Gastroesophageal sphincter (tissue), 4 donors: ENCODE results near the gene FBLIM1. TPM values are rescaled to one million over a fixed set of nuclear protein-coding genes. Genes with fewer than 3 reads are reported as not detected.
"Not testable (repeated sequence)": the region's sequence is repeated elsewhere in the genome, so short reads cannot be mapped to it uniquely, and the experiment has no call there.

Experiments
- ATAC-seq: fragments of 150-250 bp; one replicate; pipeline ENCODE4 v1.9.1; 2016; ENCODE audit warnings: mild to moderate bottlenecking, moderate library complexity
- H3K27ac ChIP-seq, 4 donors: fragments of 200-600 bp; sonication (generic) in 3 of 4; 1 replicate in 3 of 4; 2 replicates in 1 of 4; pipeline ENCODE4 v1.5.1; 2016 to 2019
- H3K27me3 ChIP-seq: fragments of 200-600 bp; sonication (generic); one replicate; pipeline ENCODE4 v1.5.1; 2019
- H3K36me3 ChIP-seq, 2 donors: fragments of 200-600 bp; sonication (generic); one replicate each; pipeline ENCODE4 v1.5.1; 2019; ENCODE audit warnings: control low read depth in 1 of 2
- H3K4me1 ChIP-seq, 3 donors: fragments of 200-600 bp; sonication (generic); 1 replicate in 2 of 3; 2 replicates in 1 of 3; pipeline ENCODE4 v1.5.1; 2016 to 2019; ENCODE audit warnings: control low read depth in 2 of 3
- H3K4me3 ChIP-seq, 2 donors: fragments of 200-600 bp; sonication (generic); one replicate each; pipeline ENCODE4 v1.5.1; 2019; ENCODE audit warnings: mild to moderate bottlenecking in 1 of 2, moderate library complexity in 1 of 2
- H3K9me3 ChIP-seq, 3 donors: fragments of 200-600 bp; sonication (generic); one replicate each; pipeline ENCODE4 v1.5.1; 2017 to 2019; ENCODE audit warnings: control low read depth in 2 of 3
- EP300 ChIP-seq: sonication (generic); formaldehyde crosslinking; IDR thresholded peaks from one replicate; pipeline ENCODE4 v1.6.1; 2017; ENCODE audit warnings: antibody characterized with exemption, mild to moderate bottlenecking
- POLR2A ChIP-seq, 2 donors: fragments of 450-650 bp; IDR thresholded peaks; one replicate each; pipeline ENCODE4 v1.6.1; 2017; ENCODE audit warnings: antibody characterized with exemption in 2 of 2, mild to moderate bottlenecking in 2 of 2, moderate library complexity in 1 of 2
- POLR2AphosphoS5 ChIP-seq: sonication (generic); formaldehyde crosslinking; IDR thresholded peaks from one replicate; pipeline ENCODE4 v1.6.1; 2017; ENCODE audit warnings: antibody characterized with exemption
- WGBS, 2 donors: methylation state at CpG; one replicate each; pipeline ENCODE4 v1.1.5; 2018; ENCODE audit warnings: low coverage in 1 of 2; 5-methylcytosine and 5-hydroxymethylcytosine counted together
- total RNA-seq, 4 donors: library from RNA; depleted of rRNA; stranded (reverse); fragments of >200 nt; gene quantifications; one replicate each; pipeline ENCODE4 v1.1.0, GENCODE V29; 2016
- TF ChIP-seq, protein P1 (sequence below), 4 experiments: fragments of 200-600 bp in 2 of 4; fragments of 450-650 bp in 2 of 4; sonication (generic) in 1 of 4; IDR thresholded peaks; one replicate each; pipeline ENCODE4 v1.5.1; 2017 to 2019; ENCODE audit warnings: antibody characterized with exemption in 4 of 4, mild to moderate bottlenecking in 2 of 4, moderate library complexity in 2 of 4

The FBLIM1 gene
- total RNA-seq, 4 donors from 2014 or later, result 40.4 to 106 (median 47.0) TPM

DNA sequence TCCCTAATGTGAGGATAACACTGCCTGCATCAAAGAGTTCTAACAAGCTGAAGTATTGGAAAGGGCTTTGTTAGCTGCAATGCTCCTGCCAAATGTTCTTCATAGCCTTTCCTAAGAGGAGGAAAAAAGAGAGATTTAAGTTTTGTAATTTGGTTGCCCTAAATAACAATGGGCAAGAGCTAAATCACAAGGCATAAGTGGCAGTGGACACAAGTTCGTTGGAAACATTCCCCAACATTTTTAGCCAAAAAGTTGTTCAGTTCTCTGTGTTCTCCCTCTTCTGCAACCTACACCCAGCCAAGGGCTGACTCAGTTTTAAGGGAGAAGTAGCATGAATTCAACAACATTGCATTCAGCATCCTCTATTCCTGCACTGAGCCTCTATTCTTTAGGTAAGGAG is 51.5 kb downstream of the FBLIM1 start:
- Histone ChIP-seq H3K27ac (peak overlapping the region in 1 of 4 donors; percentile 46), H3K4me3 (no peak overlapping the region), H3K9me3 (no peaks in the 10 kb centered on the region), H3K36me3 (no peaks in the 10 kb centered on the region), H3K27me3 (no peaks in the 10 kb centered on the region), H3K4me1 (peaks cover 0 to 6% (median 0%) of the 10 kb centered on the region in 3 donors)
- TF ChIP-seq, protein P1, sequence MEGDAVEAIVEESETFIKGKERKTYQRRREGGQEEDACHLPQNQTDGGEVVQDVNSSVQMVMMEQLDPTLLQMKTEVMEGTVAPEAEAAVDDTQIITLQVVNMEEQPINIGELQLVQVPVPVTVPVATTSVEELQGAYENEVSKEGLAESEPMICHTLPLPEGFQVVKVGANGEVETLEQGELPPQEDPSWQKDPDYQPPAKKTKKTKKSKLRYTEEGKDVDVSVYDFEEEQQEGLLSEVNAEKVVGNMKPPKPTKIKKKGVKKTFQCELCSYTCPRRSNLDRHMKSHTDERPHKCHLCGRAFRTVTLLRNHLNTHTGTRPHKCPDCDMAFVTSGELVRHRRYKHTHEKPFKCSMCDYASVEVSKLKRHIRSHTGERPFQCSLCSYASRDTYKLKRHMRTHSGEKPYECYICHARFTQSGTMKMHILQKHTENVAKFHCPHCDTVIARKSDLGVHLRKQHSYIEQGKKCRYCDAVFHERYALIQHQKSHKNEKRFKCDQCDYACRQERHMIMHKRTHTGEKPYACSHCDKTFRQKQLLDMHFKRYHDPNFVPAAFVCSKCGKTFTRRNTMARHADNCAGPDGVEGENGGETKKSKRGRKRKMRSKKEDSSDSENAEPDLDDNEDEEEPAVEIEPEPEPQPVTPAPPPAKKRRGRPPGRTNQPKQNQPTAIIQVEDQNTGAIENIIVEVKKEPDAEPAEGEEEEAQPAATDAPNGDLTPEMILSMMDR (IDR thresholded peaks at IDR 0.05), result no peak
- 45 to 50% methylated on average over 1 of the region's 1 CpG for WGBS, 2 donors
- ATAC-seq, result peak; percentile 77

GRCh38 chr1:15816674-15817073 is 58.1 kb downstream of the FBLIM1 start:
- Histone ChIP-seq H3K27me3 (no peaks in the 10 kb centered on the region), H3K4me1 (peaks cover 0 to 10% (median 0%) of the 10 kb centered on the region in 3 donors), H3K27ac (no peak overlapping the region), H3K9me3 (no peaks in the 10 kb centered on the region), H3K4me3 (no peak overlapping the region), H3K36me3 (no peaks in the 10 kb centered on the region)
- WGBS, 2 donors, result 74 to 93% methylated on average over 3 to 5 of the region's 5 CpGs
- TF ChIP-seq EP300, result no peak
- no peak for TF ChIP-seq POLR2A (IDR thresholded peaks at IDR 0.05)
- TF ChIP-seq, protein P1 (IDR thresholded peaks at IDR 0.05), result no peak
- no peak for TF ChIP-seq POLR2AphosphoS5
- no peak for ATAC-seq

- no peaks in the 10 kb centered on the region for H3K36me3 ChIP-seq
- TF ChIP-seq POLR2AphosphoS5, result no peak
- no peak for TF ChIP-seq POLR2A (IDR thresholded peaks at IDR 0.05)
- TF ChIP-seq, protein P1 (IDR thresholded peaks at IDR 0.05), result no peak
- TF ChIP-seq EP300, result no peak
- no peak for ATAC-seq
- 89 to 90% methylated on average over 3 of the region's 3 CpGs for WGBS, 2 donors
- no peaks in the 10 kb centered on the region for H3K27me3 ChIP-seq
- H3K4me3 ChIP-seq, result no peak overlapping the region
- H3K27ac ChIP-seq, result no peak overlapping the region
- H3K9me3 ChIP-seq, result no peaks in the 10 kb centered on the region
- peaks cover 0 to 13% (median 0%) of the 10 kb centered on the region in 3 donors for H3K4me1 ChIP-seq
Measured at GRCh38 chr1:15820478-15820877, 61.9 kb downstream of the FBLIM1 start.

GRCh38 chr1:15825800-15826199 is 67.2 kb downstream of the FBLIM1 start:
- no peaks in the 10 kb centered on the region for H3K27me3 ChIP-seq
- H3K4me1 ChIP-seq, result peaks cover 0 to 24% (median 0%) of the 10 kb centered on the region in 3 donors
- peak overlapping the region in 2 of 4 donors; percentile 19 to 65 for H3K27ac ChIP-seq
- no peak for ATAC-seq
- no peaks in the 10 kb centered on the region for H3K36me3 ChIP-seq
- no peaks in the 10 kb centered on the region for H3K9me3 ChIP-seq
- H3K4me3 ChIP-seq, result no peak overlapping the region
- TF ChIP-seq POLR2A (IDR thresholded peaks at IDR 0.05) (no peak), POLR2AphosphoS5 (peak; percentile 4)

- H3K36me3 ChIP-seq, result no peaks in the 10 kb centered on the region
- ATAC-seq, result no peak
- WGBS, 2 donors, result 88% methylated on average over 5 of the region's 6 CpGs; no CpG with 5 or more reads in 1 of the 2 donors
- H3K9me3 ChIP-seq, result no peaks in the 10 kb centered on the region
- TF ChIP-seq, protein P1 (IDR thresholded peaks at IDR 0.05), result no peak
- TF ChIP-seq POLR2A (IDR thresholded peaks at IDR 0.05) (no peak), POLR2AphosphoS5 (no peak), EP300 (no peak)
- peaks cover 0 to 35% (median 0%) of the 10 kb centered on the region in 3 donors for H3K4me1 ChIP-seq
- no peak overlapping the region for H3K4me3 ChIP-seq
- no peaks in the 10 kb centered on the region for H3K27me3 ChIP-seq
- H3K27ac ChIP-seq, result no peak overlapping the region
Measured at GRCh38 chr1:15826810-15827507, 68.4 kb downstream of the FBLIM1 start.

DNA sequence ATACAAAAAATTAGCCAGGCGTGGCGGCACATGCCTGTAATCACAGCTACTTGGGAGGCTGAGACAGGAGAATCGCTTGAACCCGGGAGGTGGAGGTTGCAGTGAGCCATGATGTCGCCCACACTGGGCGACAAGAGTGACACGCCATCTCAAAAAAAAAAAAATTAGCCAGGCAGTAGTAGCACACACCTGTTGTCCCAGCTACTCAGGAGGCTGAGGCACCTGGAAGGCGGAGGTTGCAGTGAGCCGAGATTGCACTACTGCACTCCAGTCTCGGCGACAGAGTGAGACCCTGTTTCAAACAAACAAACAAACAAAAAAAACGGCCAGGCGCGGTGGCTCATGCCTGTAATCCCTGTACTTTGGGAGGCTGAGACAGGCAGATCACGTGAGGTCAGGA is 69.0 kb downstream of the FBLIM1 start:
- H3K4me3 ChIP-seq, H3K9me3 ChIP-seq, H3K27ac ChIP-seq, H3K27me3 ChIP-seq, ATAC-seq, H3K36me3 ChIP-seq: not testable (repeated sequence)
- 89% methylated on average over 11 of the region's 15 CpGs; no CpG with 5 or more reads in 1 of the 2 donors for WGBS, 2 donors
- H3K4me1 ChIP-seq, result peaks cover 0 to 42% (median 3%) of the 10 kb centered on the region in 3 donors

GRCh38 chr1:15828931-15829330 is 70.3 kb downstream of the FBLIM1 start:
- not testable (repeated sequence) for H3K27ac ChIP-seq, H3K9me3 ChIP-seq, H3K36me3 ChIP-seq, H3K27me3 ChIP-seq, ATAC-seq, H3K4me3 ChIP-seq
- WGBS, 2 donors, result 87% methylated on average over 11 of the region's 14 CpGs; no CpG with 5 or more reads in 1 of the 2 donors
- peaks cover 0 to 49% (median 4%) of the 10 kb centered on the region in 3 donors for H3K4me1 ChIP-seq
